Heart left ventricle (tissue), 16 donors: ENCODE results near the gene DND1. TPM values are rescaled to one million over a fixed set of nuclear protein-coding genes. Genes with fewer than 3 reads are reported as not detected.
A peak's percentile ranks its signal among the peaks of the same experiment; 100 is the strongest.

Experiments used
- ATAC-seq, 4 donors: fragments of 200-7000 bp; cut with Tn5 transposase; one replicate each; pipeline ENCODE4 v1.9.1; 2020 to 2022; ENCODE audit warnings: moderate library complexity in 4 of 4, mild to moderate bottlenecking in 3 of 4, moderate number of reproducible peaks in 1 of 4
- DNase-seq, 5 donors: peaks; one replicate each; pipeline ENCODE4 v3.0.0-alpha.2; 2020
- H3K27ac ChIP-seq, 12 donors: fragments of 200-600 bp; sonication (generic) in 4 of 12; one replicate each; pipeline versions ENCODE4 v1.5.0 to v1.8.0; 2016 to 2022; ENCODE audit warnings: mild to moderate bottlenecking in 2 of 12
- H3K27me3 ChIP-seq, 9 donors: fragments of 200-600 bp; sonication (generic) in 2 of 9; one replicate each; pipeline versions ENCODE4 v1.5.1 to v1.8.0; 2016 to 2022; ENCODE audit warnings: mild to moderate bottlenecking in 3 of 9
- H3K36me3 ChIP-seq, 9 donors: fragments of 200-600 bp; sonication (generic) in 2 of 9; one replicate each; pipeline versions ENCODE4 v1.5.0 to v1.8.0; 2018 to 2022; ENCODE audit warnings: mild to moderate bottlenecking in 2 of 9
- H3K4me1 ChIP-seq, 12 donors: fragments of 200-600 bp; sonication (generic) in 4 of 12; one replicate each; pipeline versions ENCODE4 v1.5.0 to v1.8.0; 2016 to 2022; ENCODE audit warnings: mild to moderate bottlenecking in 3 of 12
- H3K4me3 ChIP-seq, 12 donors: fragments of 200-600 bp; sonication (generic) in 4 of 12; one replicate each; pipeline versions ENCODE4 v1.5.0 to v1.8.0; 2017 to 2022; ENCODE audit warnings: mild to moderate bottlenecking in 9 of 12, moderate library complexity in 4 of 12
- H3K9me3 ChIP-seq, 12 donors: fragments of 200-600 bp; sonication (generic) in 4 of 12; one replicate each; pipeline versions ENCODE4 v1.5.0 to v1.8.0; 2016 to 2022; ENCODE audit warnings: mild to moderate bottlenecking in 1 of 12
- POLR2A ChIP-seq, 2 donors: fragments of 450-650 bp; IDR thresholded peaks; one replicate each; pipeline ENCODE4 v1.6.1; 2017; ENCODE audit warnings: antibody characterized with exemption in 2 of 2, mild to moderate bottlenecking in 2 of 2, moderate library complexity in 2 of 2
- WGBS, 4 donors: extraction: QIAGEN DNeasy Blood & Tissue Kit in 2 of 4; methylation state at CpG; one replicate each; pipeline versions ENCODE4 v1.1.5 to v1.1.7; 2013 to 2018; 5-methylcytosine and 5-hydroxymethylcytosine counted together
- intact Hi-C, 10 donors: fragments of 100-400 bp; cut with DNase I; formaldehyde crosslinking; loops; one replicate each; pipeline versions ENCODE4 v1.11.1 to v1.14.2; 2022
- polyA plus RNA-seq, 2 donors: library from polyadenylated mRNA; stranded (reverse); fragments of 200-250 nt; gene quantifications; one replicate each; pipeline ENCODE4 v1.2.3, GENCODE V29; 2013
- total RNA-seq, 9 donors: library from RNA; depleted of rRNA in 2 of 9; stranded (reverse); fragments of >200 nt in 2 of 9; fragmentation: NEBNext Ultra II Directional in 3 of 9; extraction: Animal tissue kit (Norgen Biotek cat#: 25700) in 3 of 9; gene quantifications; one replicate each; pipeline versions ENCODE4 v1.1.0 to v1.2.4, GENCODE V29; 2016 to 2023
- TF ChIP-seq, protein P1 (sequence below), 12 donors: fragments of 200-600 bp; sonication (generic) in 4 of 12; IDR thresholded peaks; one replicate each; pipeline versions ENCODE4 v1.5.0 to v1.8.0; 2018 to 2022; ENCODE audit warnings: antibody characterized with exemption in 12 of 12, mild to moderate bottlenecking in 5 of 12
- donor health status: ischemic (EF 13 %, LVEDD 7.1; RV severe dilation, severe dysfunction).
- donor health status: healthy with polysubstance abuse.
- donor health status: DM: no; HTN: yes; CAD: no.
- donor health status: DM: no; HTN: no; CAD: no.
- donor health status: ischemic (EF 25% LVEDD 6.9; RV normal size, moderate dysfunction).
- donor health status: ischemic (EF 25% LVEDD 5.7; RV mildly dilated, moderate dysfunction).
- donor health status: healthy.
- donor health status: DM: yes; HTN: yes; CAD: no.
- donor health status: ischemic (EF 35%, LVEDD 5.7; RV mildly dilated, moderate dysfunction).
- donor health status: nonischemic (EF 11% LVEDD 7.7; RV severe dilation, severe dysfunction).
- donor health status: DM: yes; HTN: yes; CAD: no.
- donor health status: PGD.
- donor health status: ischemic (EF 29% LVEDD 5.4; RV normal size, mild dysfunction).
- donor health status: nonischemic (EF 23%, LVEDD 6.1; RV moderate dilation, normal function).

DND1 gene
- total and polyA plus RNA-seq, 11 donors, result 0.16 to 0.95 (median 0.52) TPM; not detected in 2

DNA sequence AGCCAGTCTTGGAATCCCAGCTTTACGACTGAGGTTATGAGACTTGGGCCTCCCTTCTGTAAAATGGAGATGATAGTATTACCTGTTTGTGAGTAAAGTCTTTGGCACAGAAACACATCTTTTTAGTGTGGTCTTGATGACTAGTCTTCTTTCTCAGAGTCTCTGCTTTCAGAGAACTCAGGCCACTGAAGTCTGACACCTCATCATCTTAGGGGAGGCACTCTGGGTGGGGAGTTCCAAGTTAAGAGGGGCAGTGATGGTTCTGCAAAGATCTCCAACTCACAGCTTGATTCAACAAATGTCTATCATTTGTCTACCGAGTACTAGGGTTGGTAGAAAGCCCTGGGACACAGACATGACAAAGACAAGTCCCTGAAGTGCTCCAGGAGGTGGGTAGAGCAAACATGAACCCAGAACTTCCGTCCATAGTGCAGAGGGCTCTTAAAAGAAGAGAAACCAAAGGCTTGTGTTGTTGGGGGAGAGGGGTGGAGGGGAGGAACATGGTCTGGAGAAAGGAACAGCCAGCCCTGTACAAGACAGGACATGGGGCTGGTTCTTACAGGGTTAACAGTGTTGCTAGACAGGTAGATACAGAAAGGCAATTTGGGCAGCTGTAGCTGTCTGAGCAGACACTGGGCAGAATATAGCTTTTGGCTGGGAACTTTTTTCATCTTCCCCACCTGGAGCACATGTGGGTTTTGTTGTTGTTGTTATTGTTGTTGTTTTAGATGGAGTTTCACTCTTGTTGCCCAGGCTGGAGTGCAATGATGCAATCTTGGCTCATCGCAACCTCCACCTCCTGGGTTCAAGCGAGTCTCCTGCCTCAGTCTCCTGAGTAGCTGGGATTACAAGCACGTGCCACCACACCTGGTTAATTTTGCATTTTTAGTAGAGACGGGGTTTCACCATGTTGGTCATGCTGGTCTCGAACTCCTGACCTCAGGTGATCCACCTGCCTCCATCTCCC lies 37.8 kb downstream of the DND1 start:
- Histone ChIP-seq H3K4me1 (peaks cover 0 to 58% (median 30%) of the 10 kb centered on the region in 12 donors), H3K4me3 (no peak overlapping the region), H3K36me3 (peaks cover 0 to 3% (median 0%) of the 10 kb centered on the region in 9 donors), H3K9me3 (no peaks in the 10 kb centered on the region), H3K27ac (no peak overlapping the region), H3K27me3 (no peaks in the 10 kb centered on the region)
- no peak for DNase-seq
- intact Hi-C loops, result loop anchor here in 9 of 10 donors (5.0 to 10.0 kb wide), 6 partner anchors 68 to 263 kb away; partner anchors contain the start of genes EIF4EBP3 (in 4 of the 9) and ANKHD1 (in 2 of the 9)
- TF ChIP-seq, protein P1, sequence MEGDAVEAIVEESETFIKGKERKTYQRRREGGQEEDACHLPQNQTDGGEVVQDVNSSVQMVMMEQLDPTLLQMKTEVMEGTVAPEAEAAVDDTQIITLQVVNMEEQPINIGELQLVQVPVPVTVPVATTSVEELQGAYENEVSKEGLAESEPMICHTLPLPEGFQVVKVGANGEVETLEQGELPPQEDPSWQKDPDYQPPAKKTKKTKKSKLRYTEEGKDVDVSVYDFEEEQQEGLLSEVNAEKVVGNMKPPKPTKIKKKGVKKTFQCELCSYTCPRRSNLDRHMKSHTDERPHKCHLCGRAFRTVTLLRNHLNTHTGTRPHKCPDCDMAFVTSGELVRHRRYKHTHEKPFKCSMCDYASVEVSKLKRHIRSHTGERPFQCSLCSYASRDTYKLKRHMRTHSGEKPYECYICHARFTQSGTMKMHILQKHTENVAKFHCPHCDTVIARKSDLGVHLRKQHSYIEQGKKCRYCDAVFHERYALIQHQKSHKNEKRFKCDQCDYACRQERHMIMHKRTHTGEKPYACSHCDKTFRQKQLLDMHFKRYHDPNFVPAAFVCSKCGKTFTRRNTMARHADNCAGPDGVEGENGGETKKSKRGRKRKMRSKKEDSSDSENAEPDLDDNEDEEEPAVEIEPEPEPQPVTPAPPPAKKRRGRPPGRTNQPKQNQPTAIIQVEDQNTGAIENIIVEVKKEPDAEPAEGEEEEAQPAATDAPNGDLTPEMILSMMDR (IDR thresholded peaks at IDR 0.05), result peak in 1 of 12 donors; percentile 4
- TF ChIP-seq POLR2A (IDR thresholded peaks at IDR 0.05), result no peak
- 89 to 92% (median 90%) methylated on average over 7 to 8 of the region's 8 CpGs for WGBS, 4 donors
- no peak for ATAC-seq

DNA sequence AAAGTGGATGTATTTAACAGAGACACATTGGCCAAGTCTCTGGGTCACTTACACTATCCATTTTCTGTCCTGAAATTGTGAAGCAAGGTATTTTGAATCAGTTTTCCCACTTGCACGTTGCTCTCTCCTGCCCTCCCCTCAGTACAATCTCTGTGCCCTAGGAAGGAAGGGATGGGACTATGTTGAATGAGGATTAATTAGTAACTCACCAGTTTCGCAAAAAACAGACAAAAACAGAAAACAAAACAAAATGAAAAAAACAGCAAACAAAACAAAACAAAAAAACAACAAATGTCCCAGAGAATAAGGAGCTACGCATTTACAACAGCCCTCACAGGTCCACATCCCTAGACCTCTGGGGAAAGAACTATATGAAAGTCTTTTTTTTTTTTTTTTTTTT lies 39.3 kb downstream of the DND1 start:
- peaks cover 0 to 48% (median 21%) of the 10 kb centered on the region in 12 donors for H3K4me1 ChIP-seq
- 67 to 81% (median 69%) methylated on average over 3 of the region's 3 CpGs for WGBS, 4 donors
- no peaks in the 10 kb centered on the region for H3K9me3 ChIP-seq
- DNase-seq, result no peak
- H3K36me3 ChIP-seq, result peaks cover 0 to 3% (median 0%) of the 10 kb centered on the region in 9 donors
- no peak for ATAC-seq
- TF ChIP-seq POLR2A (IDR thresholded peaks at IDR 0.05), result no peak
- peak overlapping the region in 4 of 12 donors; percentile 23 to 95 (median 57) for H3K27ac ChIP-seq
- intact Hi-C loops, result loop anchor here in 5 of 10 donors (5.0 to 10.0 kb wide), 3 partner anchors 72 to 259 kb away; partner anchors contain the start of genes ANKHD1 (in 1 of the 5), APBB3 (in 1 of the 5) and SLC35A4 (in 1 of the 5)
- no peaks in the 10 kb centered on the region for H3K27me3 ChIP-seq
- H3K4me3 ChIP-seq, result peak overlapping the region in 4 of 12 donors; percentile 7 to 67 (median 62)

DNA sequence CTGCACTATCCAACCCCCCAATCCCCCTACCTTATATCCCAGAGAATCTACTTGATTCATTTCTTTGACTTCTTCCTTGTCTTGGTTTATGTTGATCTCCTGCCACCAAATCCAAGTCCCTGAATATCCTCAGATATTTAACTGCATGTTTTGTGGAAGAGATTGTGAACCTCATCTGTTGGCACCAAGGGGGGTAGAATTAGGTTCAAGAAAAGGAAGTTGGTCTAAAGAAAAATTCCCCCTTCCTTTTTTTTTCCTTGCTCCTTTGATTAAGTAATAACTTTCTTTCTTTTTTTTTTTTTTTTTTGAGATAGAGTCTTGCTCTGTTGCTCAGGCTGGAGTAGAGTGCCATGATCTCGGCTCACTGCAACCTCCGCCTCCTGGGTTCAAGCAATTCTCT lies 39.9 kb downstream of the DND1 start:
- H3K27ac ChIP-seq, result peak overlapping the region in 9 of 12 donors; percentile 53 to 95 (median 71)
- peaks cover 0 to under 1% (median 0%) of the 10 kb centered on the region in 12 donors for H3K9me3 ChIP-seq
- DNase-seq, result no peak
- peaks cover 0 to 44% (median 17%) of the 10 kb centered on the region in 12 donors for H3K4me1 ChIP-seq
- WGBS, 4 donors, result 93 to 97% (median 95%) methylated on average over 2 of the region's 2 CpGs
- H3K4me3 ChIP-seq, result peak overlapping the region in 9 of 12 donors; percentile 54 to 67 (median 61)
- peaks cover 0 to 3% (median 0%) of the 10 kb centered on the region in 9 donors for H3K36me3 ChIP-seq
- H3K27me3 ChIP-seq, result no peaks in the 10 kb centered on the region
- intact Hi-C loops, result loop anchor here in 6 of 10 donors (2.0 to 10.0 kb wide), 5 partner anchors 63 to 259 kb away; partner anchors contain the start of genes APBB3 (in 2 of the 6), SLC35A4 (in 2 of the 6) and ANKHD1 (in 1 of the 6)
- TF ChIP-seq, protein P1 (IDR thresholded peaks at IDR 0.05), result no peak
- TF ChIP-seq POLR2A (IDR thresholded peaks at IDR 0.05), result no peak
- no peak for ATAC-seq

DNA sequence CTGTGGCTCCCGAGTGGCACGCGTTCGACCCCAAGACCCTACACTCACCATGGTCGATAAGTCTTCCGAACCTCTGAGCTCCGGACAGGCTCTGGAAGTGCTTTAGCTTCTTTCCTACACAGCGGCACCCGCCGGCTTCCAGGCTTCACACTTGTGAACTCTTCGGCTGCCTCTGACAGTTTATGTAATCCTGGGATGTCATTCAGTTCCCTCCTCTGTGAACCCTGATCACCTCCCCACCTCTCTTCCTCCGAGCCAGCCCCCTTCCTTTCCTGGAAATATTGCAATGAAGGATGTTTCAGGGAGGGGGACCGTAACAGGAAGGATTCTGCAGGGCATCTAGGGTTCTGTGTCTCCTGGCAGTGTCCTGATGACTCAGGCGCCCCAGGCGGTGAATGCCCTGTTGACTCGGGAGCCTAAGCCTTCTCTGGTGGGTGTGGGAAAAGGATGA lies 40.3 kb downstream of the DND1 start, which contains the start of gene CD14:
Gene CD14, minus strand, starts transcription at position 155 of the 451 bp plus-strand sequence. Its CDS starts 104 bp downstream, at position 51.
- Histone ChIP-seq H3K9me3 (peaks cover 0 to 4% (median 0%) of the 10 kb centered on the region in 12 donors), H3K4me3 (peak within 1 kb of the TSS; percentile 32 to 67 (median 57)), H3K4me1 (peaks cover 0 to 44% (median 16%) of the 10 kb centered on the region in 12 donors), H3K27me3 (no peaks in the 10 kb centered on the region), H3K36me3 (peaks cover 0 to 3% (median 0%) of the 10 kb centered on the region in 9 donors), H3K27ac (peak within 1 kb of the TSS in 11 of 12 donors; percentile 50 to 95 (median 71))
- TF ChIP-seq, protein P1 (IDR thresholded peaks at IDR 0.05), result peak in 1 of 12 donors; percentile 17
- no peak for TF ChIP-seq POLR2A (IDR thresholded peaks at IDR 0.05)
- ATAC-seq, result peak; percentile 53 to 69 (median 62)
- peak in 4 of 5 donors; percentile 55 to 75 (median 68) for DNase-seq
- 9 to 17% (median 11%) methylated on average over 14 to 16 of the region's 16 CpGs for WGBS, 4 donors
- intact Hi-C loops, result loop anchor here in 6 of 10 donors (2.0 to 10.0 kb wide), 5 partner anchors 62 to 258 kb away; partner anchors contain the start of genes APBB3 (in 2 of the 6), SLC35A4 (in 2 of the 6) and ANKHD1 (in 1 of the 6)
